GM18505 (cell line): Measurements from ENCODE around the gene NALCN.

Experiments used
- ATAC-seq: cut with Tn5 transposase; IDR thresholded peaks from one replicate; pipeline ENCODE4 v1.9.1; 2021; ENCODE audit not compliant: unreplicated experiment
- POLR2A ChIP-seq: IDR thresholded peaks from 4 replicates; pipeline ENCODE4 v1.6.1; 2011; ENCODE audit warnings: borderline replicate concordance; ENCODE audit not compliant: insufficient read depth, insufficient read length; ENCODE audit errors: extremely low read depth

NALCN gene

DNA sequence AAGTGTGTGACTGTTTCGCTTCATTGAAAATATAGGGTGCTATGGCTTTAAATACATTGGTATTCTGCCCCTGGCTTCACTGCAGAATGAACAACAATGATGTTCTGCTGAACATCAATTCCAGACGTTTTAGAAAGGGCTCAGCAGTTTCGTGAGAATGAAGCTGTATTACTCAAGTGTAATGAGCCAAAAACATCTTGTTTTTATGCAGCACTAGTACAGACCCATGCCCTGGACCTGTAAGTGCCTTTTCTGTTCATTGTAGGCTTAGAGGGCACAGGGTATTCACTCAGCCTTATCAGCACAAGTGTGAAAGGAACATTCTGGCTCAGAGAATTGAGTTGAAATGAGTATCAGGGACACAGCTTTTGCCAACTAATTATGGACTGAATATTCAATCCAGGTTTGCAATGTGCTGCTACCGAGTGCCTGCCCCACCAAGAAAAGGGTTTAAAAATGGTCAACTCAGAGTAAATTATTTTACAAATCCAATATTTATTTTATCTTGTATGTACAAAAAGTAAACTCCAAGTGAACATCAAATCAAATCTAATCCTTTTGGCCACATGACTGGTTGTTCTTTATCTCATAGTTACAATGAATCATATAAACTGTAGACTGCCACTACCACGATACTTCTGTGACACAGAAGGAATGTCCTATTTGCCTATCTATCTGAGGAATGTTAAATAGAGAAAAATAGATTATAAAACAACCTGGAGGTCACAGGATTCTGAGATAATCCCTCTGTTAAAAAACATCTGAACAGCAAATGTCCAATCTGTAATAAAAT lies 362.8 kb downstream of the NALCN start:
- no peak for TF ChIP-seq POLR2A
- no peak for ATAC-seq

DNA sequence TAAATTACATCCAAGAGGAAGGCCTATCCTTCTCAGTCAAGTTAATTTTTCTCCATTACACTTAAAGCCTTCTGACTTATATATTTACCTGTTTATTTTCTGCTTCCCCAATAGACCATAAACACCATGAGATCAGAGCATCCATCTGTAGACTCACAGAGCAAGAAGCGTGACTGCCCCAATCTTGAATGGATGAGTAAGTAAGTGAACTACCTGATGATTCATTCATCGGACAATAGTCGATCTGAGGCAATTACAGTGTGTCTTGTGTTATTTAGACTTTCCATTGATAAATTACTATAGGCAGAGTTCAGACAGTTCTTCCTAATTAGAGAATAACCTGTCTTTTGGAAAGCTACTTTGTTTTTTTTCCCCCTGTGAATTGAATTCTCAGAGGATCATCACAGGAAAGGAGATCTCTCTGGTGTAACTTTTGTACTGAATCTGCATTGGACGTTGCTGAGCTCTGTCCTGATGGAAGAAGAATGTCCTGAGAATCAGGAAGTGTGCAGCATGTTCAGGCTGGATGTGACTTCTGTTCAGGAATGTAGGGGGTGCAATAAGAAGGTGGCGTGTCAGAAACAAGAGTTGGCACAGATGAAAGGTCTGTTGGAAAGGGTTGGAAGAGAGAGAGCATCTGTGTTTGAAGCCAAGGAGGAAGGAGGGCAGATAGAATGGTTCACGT lies 367.0 kb downstream of the NALCN start:
- no peak for TF ChIP-seq POLR2A
- no peak for ATAC-seq

DNA sequence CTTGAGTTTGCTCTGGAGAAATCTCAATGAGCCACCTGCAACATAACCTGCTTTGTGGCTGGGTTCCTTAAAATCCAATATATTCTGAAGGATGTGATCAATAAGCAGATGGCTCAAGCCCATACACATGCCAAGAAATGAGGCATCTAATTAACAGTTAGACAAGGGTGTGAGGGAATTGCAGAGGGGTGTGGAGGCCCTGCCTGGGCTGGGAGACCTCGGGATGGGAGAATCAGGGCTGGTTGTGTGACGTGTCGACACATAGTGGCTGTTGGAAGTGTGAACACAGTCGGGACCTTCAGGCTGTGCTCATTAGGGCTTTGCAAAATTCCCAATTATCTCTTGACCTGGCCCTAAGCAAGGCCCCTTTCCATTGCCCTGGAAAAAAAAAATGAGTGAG lies 379.8 kb downstream of the NALCN start:
- ATAC-seq, result no peak
- TF ChIP-seq POLR2A, result no peak

DNA sequence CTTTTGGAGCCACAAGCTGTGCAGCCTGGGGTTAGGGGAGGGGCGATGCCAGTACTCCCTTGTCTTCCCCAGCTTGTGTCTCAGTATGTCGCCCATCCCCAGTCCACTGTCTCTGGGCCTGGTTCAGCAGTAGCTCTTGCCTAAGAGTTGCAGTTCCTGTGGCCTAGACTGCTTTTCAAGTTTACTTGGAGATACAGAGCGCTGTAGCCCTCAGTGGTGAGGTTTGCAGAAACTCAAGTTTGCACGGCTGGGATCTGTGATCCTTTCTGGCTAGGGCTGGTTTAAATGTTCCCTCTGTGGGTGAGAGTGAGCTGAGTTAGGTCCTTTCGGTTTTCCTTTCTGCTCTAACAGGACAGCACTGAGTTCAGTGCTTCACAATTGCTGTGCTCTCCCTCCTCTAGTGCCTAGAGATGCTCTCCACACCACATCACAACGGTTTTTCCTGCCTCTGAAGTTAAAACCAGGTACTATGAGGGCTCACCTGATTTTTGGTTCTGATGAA lies 381.1 kb downstream of the NALCN start:
- no peak for TF ChIP-seq POLR2A
- ATAC-seq, result no peak

DNA sequence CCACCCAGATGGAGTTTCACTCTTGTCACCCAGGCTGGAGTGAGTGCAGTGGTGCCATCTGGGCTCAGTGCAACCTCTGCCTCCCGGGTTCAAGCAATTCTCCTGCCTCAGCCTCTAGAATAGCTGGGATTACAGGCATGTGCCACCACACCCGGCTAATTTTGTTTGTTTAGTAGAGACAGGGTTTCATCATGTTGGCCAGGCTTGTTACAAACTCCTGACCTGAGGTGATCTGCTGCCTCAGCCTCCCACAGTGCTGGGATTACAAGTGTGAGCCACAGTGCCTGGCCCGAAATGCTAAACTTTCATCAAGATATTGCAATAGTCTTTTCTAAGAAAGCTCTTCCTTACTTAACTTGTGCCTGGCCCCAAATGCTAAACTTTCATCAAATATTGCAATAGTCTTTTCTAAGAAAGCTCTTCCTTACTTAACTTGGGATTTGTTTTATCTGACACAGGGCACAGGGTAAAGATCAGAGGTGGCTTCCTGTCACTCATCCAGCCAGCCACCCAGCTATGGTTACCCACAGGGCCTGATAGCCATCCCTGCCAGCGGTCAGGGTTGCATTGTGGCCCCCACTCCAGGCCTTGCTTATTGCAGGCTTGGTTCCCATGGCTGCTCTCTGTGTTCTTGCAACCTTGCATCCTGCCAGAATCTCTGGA lies 389.4 kb downstream of the NALCN start:
- TF ChIP-seq POLR2A, result no peak
- ATAC-seq, result no peak

DNA sequence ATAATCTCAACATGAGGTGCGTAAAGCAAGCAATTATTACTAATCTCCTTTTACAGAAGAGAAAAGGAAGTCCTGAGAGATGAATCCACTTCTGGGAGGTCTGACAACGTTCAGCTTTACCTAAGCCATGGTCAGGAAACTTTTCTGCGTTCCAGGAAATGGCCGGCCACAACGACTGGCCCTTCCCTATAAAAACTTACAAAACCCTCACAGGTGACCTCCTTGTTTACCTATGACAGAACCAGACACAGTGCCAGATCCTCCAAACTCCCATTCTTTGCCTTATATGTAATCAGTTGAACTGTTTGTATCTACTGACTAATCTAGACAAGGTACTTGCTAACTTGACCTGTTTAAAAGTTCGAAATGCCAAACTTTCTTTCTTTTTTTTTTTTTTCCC lies 390.0 kb downstream of the NALCN start:
- no peak for ATAC-seq

DNA sequence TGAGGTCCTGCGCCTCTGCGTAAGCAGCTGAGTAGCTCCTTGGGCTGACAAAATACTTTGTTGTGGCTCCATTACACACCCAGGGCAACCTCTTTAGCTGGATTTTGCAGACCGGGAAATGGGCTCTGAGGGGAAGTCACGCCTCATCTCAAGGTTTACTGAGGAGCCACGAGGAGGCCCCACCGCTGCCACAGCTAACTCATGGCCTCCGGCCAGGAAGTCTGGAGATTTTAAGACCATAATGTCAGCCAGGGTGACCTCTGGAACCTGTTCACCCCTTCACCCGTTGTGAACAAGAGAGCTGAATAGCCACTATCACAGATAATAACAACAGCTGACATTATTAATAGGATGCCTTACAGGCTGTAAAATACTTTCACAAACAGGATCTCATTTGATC lies 390.4 kb downstream of the NALCN start:
- ATAC-seq, result no peak

More for the DNA sequence above, 390.0 kb downstream of the NALCN start:
- no peak for TF ChIP-seq POLR2A

DNA sequence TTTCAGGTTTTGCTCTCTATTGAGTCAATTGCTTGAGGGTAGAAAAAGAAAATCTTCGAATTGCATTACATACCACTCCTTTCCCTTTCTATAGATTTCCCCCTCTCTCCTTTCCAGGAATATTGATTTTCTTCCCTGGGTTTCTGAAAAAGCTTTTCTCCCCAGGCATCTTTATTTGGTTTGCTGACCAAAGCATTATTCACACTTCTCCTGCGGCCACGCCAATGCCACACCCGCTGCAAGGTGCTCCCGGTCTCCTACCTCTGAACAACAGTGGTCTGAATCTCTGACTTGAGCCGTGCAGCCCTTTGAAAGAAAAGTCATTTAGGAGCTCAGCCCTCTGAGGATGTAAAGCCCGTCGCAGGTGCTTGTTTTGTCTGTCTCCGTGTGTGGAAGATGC lies 390.8 kb downstream of the NALCN start:
- no peak for ATAC-seq
- TF ChIP-seq POLR2A, result no peak

More for the DNA sequence above, 390.4 kb downstream of the NALCN start:
- no peak for TF ChIP-seq POLR2A

DNA sequence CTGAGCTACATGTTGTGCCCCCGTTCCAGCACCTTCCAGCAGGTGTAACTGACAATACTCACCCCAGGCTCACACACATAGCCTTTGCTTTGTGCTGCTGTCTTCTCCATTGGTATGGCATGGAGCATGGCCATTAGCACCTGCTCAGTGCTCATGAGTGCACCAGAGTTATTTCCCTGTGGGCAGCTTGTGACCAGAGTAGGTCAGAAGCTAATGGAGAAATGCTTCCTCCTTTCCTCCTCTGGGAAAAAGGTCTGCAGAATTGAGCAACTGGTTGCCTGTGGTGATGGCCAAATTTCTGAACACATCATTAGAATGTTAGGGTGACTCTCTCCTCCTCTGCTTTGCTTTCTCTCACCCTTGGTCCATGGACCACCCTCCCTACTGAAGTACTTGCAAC lies 397.2 kb downstream of the NALCN start:
- ATAC-seq, result no peak
- no peak for TF ChIP-seq POLR2A

DNA sequence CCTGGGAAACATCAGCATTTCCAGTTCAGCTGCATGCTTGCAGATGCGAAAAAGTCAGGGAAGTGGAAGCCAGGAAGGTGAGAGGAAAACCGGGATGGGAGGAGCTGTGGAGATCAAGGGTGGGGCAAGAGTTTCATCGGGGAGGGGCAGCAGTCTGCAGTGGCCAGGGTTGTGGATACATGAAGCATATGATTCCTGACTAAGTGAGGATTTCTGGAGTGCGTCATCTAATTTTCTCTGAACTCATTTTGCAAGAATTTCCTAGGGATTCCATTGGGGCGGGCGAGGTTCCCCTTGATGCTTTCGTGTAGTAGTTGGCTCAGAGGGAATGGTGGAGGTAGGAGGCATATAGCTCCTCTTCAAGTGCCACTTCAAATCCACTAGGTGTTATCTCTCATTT lies 397.6 kb downstream of the NALCN start:
- TF ChIP-seq POLR2A, result no peak
- ATAC-seq, result no peak

DNA sequence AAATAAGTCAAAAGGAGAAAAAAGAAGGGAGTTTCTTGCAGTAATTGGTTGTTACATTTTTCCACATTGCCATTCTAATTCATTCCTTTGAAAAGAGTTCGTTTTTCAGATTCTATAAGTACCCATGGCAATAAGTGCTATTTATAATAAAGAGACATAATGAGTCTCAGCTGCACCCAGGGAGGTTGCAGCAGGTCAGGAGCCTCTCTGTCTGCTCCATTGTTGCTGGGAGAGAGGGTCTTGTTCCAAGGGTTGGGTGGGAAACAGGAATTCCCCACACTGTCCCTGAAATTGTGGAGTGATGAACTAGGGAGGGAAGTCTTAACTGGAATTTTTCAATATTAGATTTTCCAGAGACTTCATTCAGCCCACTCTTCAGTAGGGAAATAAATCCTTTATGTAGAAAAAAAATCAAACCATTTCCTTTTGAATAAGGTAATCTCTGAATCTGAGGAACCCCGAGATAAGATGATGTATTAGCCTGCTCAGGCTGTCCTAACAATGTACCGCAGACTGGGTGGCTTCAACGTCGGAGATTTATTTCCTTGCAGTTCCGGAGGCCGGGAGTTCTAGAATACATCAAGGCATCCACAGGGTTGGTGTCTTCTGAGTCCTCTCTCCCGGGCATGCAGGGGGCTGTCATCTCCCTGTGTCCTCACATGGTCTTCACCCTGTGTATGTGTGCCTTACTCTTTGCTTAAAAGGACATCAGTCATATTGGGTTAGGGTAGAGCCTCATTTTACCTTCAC lies 399.0 kb downstream of the NALCN start:
- no peak for TF ChIP-seq POLR2A

DNA sequence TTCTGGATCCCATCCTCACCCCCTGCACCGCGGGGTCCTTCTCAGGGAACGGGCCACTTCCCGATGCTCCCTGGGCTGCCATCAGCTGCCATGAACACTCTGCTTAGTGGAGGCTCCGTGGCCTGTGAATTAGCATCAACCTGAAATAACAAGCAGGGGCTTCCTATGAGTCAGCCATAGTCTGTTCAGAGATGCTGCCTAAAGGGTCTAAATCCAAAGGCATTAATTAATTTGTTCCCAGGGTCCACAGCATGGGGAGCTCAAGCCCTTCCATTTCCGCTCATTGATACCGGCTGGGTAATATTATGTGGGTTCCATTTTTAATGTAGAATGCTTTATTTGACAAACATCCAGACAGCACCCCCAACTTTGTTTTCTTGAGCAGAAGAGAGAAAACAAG lies 399.8 kb downstream of the NALCN start:
- no peak for ATAC-seq
- TF ChIP-seq POLR2A, result no peak

More for the DNA sequence above, 399.0 kb downstream of the NALCN start:
- no peak for ATAC-seq

DNA sequence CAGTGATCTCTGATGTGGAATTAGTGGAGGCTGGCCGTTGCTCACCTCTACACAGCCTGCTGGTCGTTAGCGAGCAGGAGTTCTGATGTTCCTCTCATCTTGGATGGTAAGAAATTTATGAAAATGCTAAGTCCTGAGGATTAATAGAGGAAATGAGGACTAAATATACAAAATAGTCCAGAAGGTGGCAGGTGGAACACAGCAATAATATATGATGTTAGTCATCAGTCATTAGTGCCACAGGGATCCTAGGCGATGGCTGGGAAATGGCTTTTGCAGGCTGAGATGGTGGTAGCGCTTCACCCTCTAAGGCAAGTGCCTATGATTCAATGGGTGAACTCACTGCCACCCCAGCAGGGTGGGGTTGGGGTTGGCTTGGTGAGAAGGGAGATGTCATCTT lies 403.1 kb downstream of the NALCN start:
- no peak for ATAC-seq
- TF ChIP-seq POLR2A, result no peak

DNA sequence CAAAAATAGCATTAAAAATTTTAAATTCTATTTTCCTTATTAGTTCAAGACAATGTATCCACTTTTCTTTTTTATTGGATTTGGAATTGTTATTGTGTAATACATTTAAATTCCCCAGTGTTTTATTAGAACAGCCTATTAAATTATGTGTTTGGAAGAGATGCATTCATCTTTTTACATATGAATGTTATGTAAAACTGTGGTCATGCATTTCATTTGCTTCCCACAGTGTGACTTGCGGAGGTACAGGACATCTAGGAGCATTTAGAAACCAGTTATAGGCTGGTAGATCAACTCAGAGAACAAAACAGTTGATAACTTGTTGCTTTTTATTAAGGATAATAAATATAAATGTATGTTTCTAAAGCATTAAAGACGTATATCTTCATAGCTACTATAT lies 406.2 kb downstream of the NALCN start:
- no peak for ATAC-seq
- TF ChIP-seq POLR2A, result no peak

DNA sequence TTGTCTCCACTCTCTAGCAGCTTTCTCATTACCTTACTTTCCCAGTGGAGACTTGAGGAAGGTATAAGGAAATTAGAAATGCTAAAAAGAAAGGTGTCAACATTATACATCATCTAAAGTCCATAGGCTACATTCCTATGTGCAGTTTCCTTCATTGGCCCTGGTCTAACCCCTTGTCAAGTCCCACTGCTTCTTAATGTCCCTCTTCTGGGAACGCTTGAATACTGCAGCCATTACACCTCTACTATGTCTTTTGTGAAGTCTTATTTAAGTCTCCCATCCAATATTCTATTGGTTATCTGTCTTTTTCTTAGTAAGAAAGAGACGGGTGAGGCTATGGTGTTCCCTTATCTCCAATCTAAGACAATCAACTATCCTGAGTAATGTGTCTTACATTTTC lies 409.1 kb downstream of the NALCN start:
- no peak for TF ChIP-seq POLR2A
- no peak for ATAC-seq
